Transverse colon (tissue), 3 donors: ENCODE results near the gene CCL3.

Experiments used
- CTCF ChIP-seq, 5 experiments: fragments of 200-600 bp in 3 of 5; fragments of 450-650 bp in 2 of 5; sonication (generic) in 3 of 5; IDR thresholded peaks; 1 replicate in 2 of 5; 2 replicates in 3 of 5; pipeline ENCODE4 v1.5.1; 2016 to 2017; ENCODE audit warnings: antibody characterized with exemption in 5 of 5, inconsistent platforms in 3 of 5, mild to moderate bottlenecking in 2 of 5, moderate library complexity in 1 of 5
- EP300 ChIP-seq: sonication (generic); formaldehyde crosslinking; IDR thresholded peaks from one replicate; pipeline ENCODE4 v1.6.1; 2017; ENCODE audit warnings: antibody characterized with exemption, low read depth
- POLR2A ChIP-seq: fragments of 450-650 bp; IDR thresholded peaks from one replicate; pipeline ENCODE4 v1.6.1; 2016; ENCODE audit warnings: antibody characterized with exemption, mild to moderate bottlenecking, moderate library complexity

DNA sequence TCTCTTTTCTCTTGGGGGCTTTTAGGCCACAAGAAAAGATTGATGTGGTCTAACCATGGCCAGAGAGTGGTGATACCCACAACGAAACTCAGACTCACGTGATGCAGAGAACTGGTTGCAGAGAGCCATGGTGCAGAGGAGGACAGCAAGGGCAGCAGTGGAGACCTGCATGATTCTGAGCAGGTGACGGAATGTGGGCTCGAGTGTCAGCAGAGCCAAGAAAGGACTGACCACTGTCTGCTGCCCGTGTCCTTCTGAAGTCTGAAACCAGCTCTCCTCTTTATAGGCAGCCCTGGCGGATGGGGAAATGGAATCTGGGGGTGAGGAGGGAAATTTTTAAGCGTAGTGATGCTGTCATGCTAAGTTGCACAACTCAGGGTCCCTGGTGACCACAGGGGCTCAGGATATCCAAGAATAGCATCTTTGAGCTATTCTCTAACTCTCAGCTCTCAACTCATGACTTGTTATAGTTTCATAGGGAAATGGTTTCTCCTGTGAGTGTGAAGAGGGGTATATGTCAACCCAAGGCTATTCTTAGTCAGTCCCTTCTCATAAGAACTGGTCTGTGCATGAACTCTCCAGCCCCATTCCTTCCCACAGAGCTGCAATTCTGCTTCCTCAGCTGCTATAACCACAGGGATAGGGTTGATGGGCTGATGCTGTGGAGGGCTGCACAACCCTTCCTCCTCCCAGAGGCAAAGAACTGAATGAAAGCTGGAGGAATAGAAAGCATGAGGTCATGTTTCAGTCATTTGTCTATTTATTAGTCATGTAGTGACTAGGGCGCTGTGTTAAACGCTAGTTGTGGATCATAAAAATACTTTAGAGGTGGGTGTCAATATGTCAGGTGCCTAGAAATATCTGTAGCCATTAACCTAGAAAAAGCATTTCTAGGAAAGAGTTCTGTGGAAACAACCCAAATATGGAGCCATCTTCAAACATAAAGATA lies at the start of gene CCL3:
- TF ChIP-seq CTCF (IDR thresholded peaks at IDR 0.05), result no peak
- TF ChIP-seq POLR2A, result no peak
- TF ChIP-seq EP300, result no peak
